Measurements from ENCODE around the gene GLIPR1L2. TPM values are rescaled to one million over a fixed set of nuclear protein-coding genes. Genes with fewer than 3 reads are reported as not detected.
"Not testable (repeated sequence)": the region's sequence is repeated elsewhere in the genome, so short reads cannot be mapped to it uniquely, and the experiment has no call there.

Gene GLIPR1L2
- total RNA-seq, 1 donor from 2014 or later: 0.26 TPM

- no peaks in the 10 kb centered on the region for H3K27me3 ChIP-seq (ENCODE audit: control insufficient read depth, insufficient read depth, low read length)
- no peak for DNase-seq (ENCODE audit: low read depth)
- H3K36me3 ChIP-seq (ENCODE audit: control insufficient read depth, insufficient read depth, low read length): no peaks in the 10 kb centered on the region
- H3K4me3 ChIP-seq (ENCODE audit: low read depth, low read length): no peak overlapping the region
- no peak for FAIRE-seq
- no peak for TF ChIP-seq CTCF (IDR thresholded peaks at IDR 0.05; ENCODE audit: insufficient read depth, low read length, severe bottlenecking)
Measured at GRCh38 chr12:75443709-75444108, 52.8 kb downstream of the GLIPR1L2 start.

- no peak overlapping the region for H3K4me3 ChIP-seq (ENCODE audit: low read depth, low read length)
- FAIRE-seq (no peak), DNase-seq (ENCODE audit: low read depth) (peak; percentile 72)
- H3K27me3 ChIP-seq (ENCODE audit: control insufficient read depth, insufficient read depth, low read length): no peaks in the 10 kb centered on the region
- H3K36me3 ChIP-seq (ENCODE audit: control insufficient read depth, insufficient read depth, low read length): no peaks in the 10 kb centered on the region
- no peak for TF ChIP-seq CTCF (IDR thresholded peaks at IDR 0.05; ENCODE audit: insufficient read depth, low read length, severe bottlenecking)
Measured at GRCh38 chr12:75444429-75445136, 53.7 kb downstream of the GLIPR1L2 start.

GRCh38 chr12:75445137-75445507 is 54.2 kb downstream of the GLIPR1L2 start:
- H3K36me3 ChIP-seq (ENCODE audit: control insufficient read depth, insufficient read depth, low read length); H3K4me3 ChIP-seq (ENCODE audit: low read depth, low read length); FAIRE-seq; DNase-seq (ENCODE audit: low read depth); H3K27me3 ChIP-seq (ENCODE audit: control insufficient read depth, insufficient read depth, low read length): not testable (repeated sequence)

- FAIRE-seq (no peak), DNase-seq (ENCODE audit: low read depth) (peak; percentile 94)
- no peak for TF ChIP-seq CTCF (IDR thresholded peaks at IDR 0.05; ENCODE audit: insufficient read depth, low read length, severe bottlenecking)
- H3K4me3 ChIP-seq (ENCODE audit: low read depth, low read length): no peak overlapping the region
- no peaks in the 10 kb centered on the region for H3K36me3 ChIP-seq (ENCODE audit: control insufficient read depth, insufficient read depth, low read length)
- H3K27me3 ChIP-seq (ENCODE audit: control insufficient read depth, insufficient read depth, low read length): no peaks in the 10 kb centered on the region
Measured at GRCh38 chr12:75446857-75447256, 56.0 kb downstream of the GLIPR1L2 start.

DNA sequence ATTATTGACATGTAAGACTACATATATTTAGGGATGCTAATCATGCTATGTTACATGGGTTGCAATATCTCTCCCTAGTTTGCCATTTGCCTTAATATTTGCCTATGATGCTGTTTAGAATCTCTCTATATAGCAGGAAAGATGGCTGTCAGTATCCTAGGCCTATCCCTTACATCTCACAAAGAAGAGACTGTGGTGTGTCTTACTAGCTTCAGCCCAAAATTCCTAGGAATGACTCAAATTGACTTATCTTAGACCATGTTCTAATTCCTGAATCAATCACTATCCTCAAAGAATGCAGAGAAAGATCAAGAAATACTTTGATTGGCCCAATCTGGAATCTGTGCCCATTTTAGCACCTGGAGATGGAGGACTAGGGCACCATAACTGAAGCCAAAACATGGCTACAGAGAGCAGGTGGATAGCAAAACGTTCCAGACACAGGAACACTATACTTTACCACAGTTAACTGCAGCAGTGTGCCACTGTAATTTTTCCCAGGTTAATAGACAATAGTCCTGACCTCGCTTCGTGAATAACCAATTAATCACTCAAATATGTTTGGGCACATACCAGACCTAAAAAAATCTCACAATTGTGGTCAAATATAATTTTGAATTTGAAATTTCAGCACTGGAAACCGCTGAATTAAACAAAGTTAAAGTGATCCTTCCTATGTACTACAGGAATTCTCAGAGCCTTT is 57.0 kb downstream of the GLIPR1L2 start:
- no peaks in the 10 kb centered on the region for H3K36me3 ChIP-seq (ENCODE audit: control insufficient read depth, insufficient read depth, low read length)
- no peak for TF ChIP-seq CTCF (IDR thresholded peaks at IDR 0.05; ENCODE audit: insufficient read depth, low read length, severe bottlenecking)
- H3K4me3 ChIP-seq (ENCODE audit: low read depth, low read length): no peak overlapping the region
- no peaks in the 10 kb centered on the region for H3K27me3 ChIP-seq (ENCODE audit: control insufficient read depth, insufficient read depth, low read length)
- FAIRE-seq (no peak), DNase-seq (ENCODE audit: low read depth) (peak; percentile 68)

- TF ChIP-seq CTCF (IDR thresholded peaks at IDR 0.05; ENCODE audit: insufficient read depth, low read length, severe bottlenecking): no peak
- Histone ChIP-seq H3K4me3 (ENCODE audit: low read depth, low read length) (no peak overlapping the region), H3K27me3 (ENCODE audit: control insufficient read depth, insufficient read depth, low read length) (no peaks in the 10 kb centered on the region), H3K36me3 (ENCODE audit: control insufficient read depth, insufficient read depth, low read length) (no peaks in the 10 kb centered on the region)
- FAIRE-seq (no peak), DNase-seq (ENCODE audit: low read depth) (peak; percentile 74)
Measured at GRCh38 chr12:75452675-75453330, 61.9 kb downstream of the GLIPR1L2 start.
